Kidney epithelial cell (primary cell): ENCODE measurements around the gene SCAI. TPM values are rescaled to one million over a fixed set of nuclear protein-coding genes. Genes with fewer than 3 reads are reported as not detected.

Source experiments
- DNase-seq: peaks from one replicate; pipeline ENCODE4 v3.0.0-alpha.2; 2010; ENCODE audit warnings: low read depth
- H3K27me3 ChIP-seq: 2 replicates; pipeline ENCODE4 v1.6.0; 2011; ENCODE audit warnings: low read length; ENCODE audit not compliant: control insufficient read depth, insufficient read depth
- H3K36me3 ChIP-seq: 2 replicates; pipeline ENCODE4 v1.5.1; 2011; ENCODE audit warnings: low read length; ENCODE audit not compliant: control insufficient read depth, insufficient read depth
- H3K4me3 ChIP-seq: 2 replicates; pipeline ENCODE4 v1.5.1; 2011; ENCODE audit warnings: low read depth, mild to moderate bottlenecking, control low read depth, low read length
- CTCF ChIP-seq: IDR thresholded peaks from 2 replicates; pipeline ENCODE4 v1.5.1; 2011; ENCODE audit warnings: mild to moderate bottlenecking, moderate library complexity, low read length, control low read depth, inconsistent platforms; ENCODE audit not compliant: insufficient read depth, poor library complexity, severe bottlenecking
- total RNA-seq: library from RNA; depleted of rRNA; stranded (reverse); fragments of >200 nt; gene quantifications from 2 replicates; pipeline ENCODE4 v1.2.3, GENCODE V29; 2015

Gene SCAI
- total RNA-seq, 1 donor from 2014 or later, result 2.3 TPM

- H3K36me3 ChIP-seq, result peaks cover 2% of the 10 kb centered on the region
Measured at GRCh38 chr9:125153712-125154367, 10.5 kb upstream of the SCAI start.

GRCh38 chr9:125151730-125152129 lies 8.4 kb upstream of the SCAI start:
- DNase-seq, result no peak
- TF ChIP-seq CTCF, result no peak
- Histone ChIP-seq H3K27me3 (no peaks in the 10 kb centered on the region), H3K4me3 (no peak overlapping the region), H3K36me3 (peaks cover 2% of the 10 kb centered on the region)

More at GRCh38 chr9:125153712-125154367, 10.5 kb upstream of the SCAI start:
- no peak for DNase-seq
- no peak for TF ChIP-seq CTCF
- no peaks in the 10 kb centered on the region for H3K27me3 ChIP-seq
- H3K4me3 ChIP-seq, result no peak overlapping the region

GRCh38 chr9:125150349-125151245 lies 7.3 kb upstream of the SCAI start:
- H3K36me3 ChIP-seq, result peaks cover 2% of the 10 kb centered on the region
- no peak overlapping the region for H3K4me3 ChIP-seq
- no peak for TF ChIP-seq CTCF
- H3K27me3 ChIP-seq, result no peaks in the 10 kb centered on the region
- DNase-seq, result no peak

- Histone ChIP-seq H3K27me3 (no peaks in the 10 kb centered on the region), H3K4me3 (no peak overlapping the region), H3K36me3 (peaks cover 2% of the 10 kb centered on the region)
- DNase-seq, result no peak
- no peak for TF ChIP-seq CTCF
Measured at GRCh38 chr9:125147401-125147951, 4.1 kb upstream of the SCAI start.

GRCh38 chr9:125146247-125146646 lies 2.9 kb upstream of the SCAI start:
- H3K27me3 ChIP-seq, result no peaks in the 10 kb centered on the region
- DNase-seq, result no peak
- peaks cover 2% of the 10 kb centered on the region for H3K36me3 ChIP-seq
- H3K4me3 ChIP-seq, result no peak overlapping the region
- TF ChIP-seq CTCF, result no peak
